IPS DF 6.9 (cell line): ENCODE results near the gene HIVEP2.

Experiments used
- DNase-seq: peaks from one replicate; pipeline ENCODE4 v3.0.0-alpha.2; 2013; ENCODE audit warnings: low read depth, low spot score
- H3K27ac ChIP-seq: one replicate; pipeline ENCODE4 v1.5.1; 2013; ENCODE audit warnings: low read length, control low read depth
- H3K27me3 ChIP-seq: 2 replicates; pipeline ENCODE4 v1.6.1; 2013; ENCODE audit warnings: mild to moderate bottlenecking, low read length; ENCODE audit not compliant: control insufficient read depth, insufficient read depth
- H3K36me3 ChIP-seq: 2 replicates; pipeline ENCODE4 v1.6.1; 2013; ENCODE audit warnings: low read length; ENCODE audit not compliant: control insufficient read depth, insufficient read depth
- H3K4me1 ChIP-seq: 2 replicates; pipeline ENCODE4 v1.6.1; 2013; ENCODE audit warnings: low read length; ENCODE audit not compliant: control insufficient read depth, insufficient read depth
- H3K4me3 ChIP-seq: 2 replicates; pipeline ENCODE4 v1.5.1; 2013; ENCODE audit warnings: mild to moderate bottlenecking, low read length
- H3K9me3 ChIP-seq: 2 replicates; pipeline ENCODE4 v1.6.1; 2013; ENCODE audit warnings: low read length, inconsistent platforms; ENCODE audit not compliant: control insufficient read depth, insufficient read depth
- WGBS: extraction: QIAGEN DNeasy Blood & Tissue Kit; methylation state at CpG from one replicate; pipeline ENCODE4 v1.1.7; 2013; ENCODE audit warnings: mixed read lengths, missing lambda C conversion rate; ENCODE audit not compliant: insufficient read length, insufficient coverage; 5-methylcytosine and 5-hydroxymethylcytosine counted together

HIVEP2 gene

DNA sequence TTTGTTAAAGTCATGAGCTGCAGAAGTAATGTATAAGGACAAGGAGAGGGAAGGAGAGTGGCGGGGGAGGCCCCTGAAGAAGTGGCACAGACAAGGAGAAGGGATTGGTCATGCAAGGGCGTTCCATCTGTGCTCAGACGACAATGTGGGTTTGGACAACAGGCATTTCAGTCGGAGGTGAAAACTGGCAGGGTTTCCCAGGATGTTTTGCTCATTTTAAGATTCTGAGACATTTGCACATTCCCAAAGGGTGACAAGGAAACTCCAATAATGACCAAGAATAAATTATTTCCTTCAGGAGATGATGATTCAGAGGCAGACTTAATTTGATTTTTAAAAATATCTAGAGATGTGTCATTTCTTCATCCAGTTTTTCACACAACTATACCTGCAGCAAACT is 181.8 kb downstream of the HIVEP2 start:
- no peak overlapping the region for H3K4me3 ChIP-seq
- H3K27me3 ChIP-seq = no peaks in the 10 kb centered on the region
- peaks cover 3% of the 10 kb centered on the region; the same call in 1 of the 2 replicates for H3K36me3 ChIP-seq
- no peaks in the 10 kb centered on the region for H3K4me1 ChIP-seq
- WGBS = no CpG with 5 or more reads among the region's 4 CpGs
- no peak for DNase-seq
- no peak overlapping the region for H3K27ac ChIP-seq
- H3K9me3 ChIP-seq = no peaks in the 10 kb centered on the region

DNA sequence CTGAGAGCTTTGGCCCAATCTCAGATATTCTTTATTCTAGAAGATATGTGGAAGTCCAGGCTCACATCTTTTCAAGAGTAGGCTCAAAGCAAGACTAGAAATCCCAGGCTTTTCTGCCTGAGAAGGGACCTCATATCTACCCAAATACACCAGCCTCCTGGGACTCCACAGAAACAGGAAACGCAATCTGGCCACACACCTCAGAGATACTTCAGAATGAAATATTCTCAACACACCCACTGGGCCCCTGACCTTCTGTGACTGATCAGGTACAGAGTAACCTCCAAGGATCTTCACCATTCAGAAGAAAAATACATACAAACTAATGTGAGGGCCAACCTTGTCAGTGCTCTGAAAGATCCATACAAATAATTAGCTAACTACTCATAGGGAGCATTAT is 183.2 kb downstream of the HIVEP2 start:
- DNase-seq = no peak
- peaks cover 6% of the 10 kb centered on the region; the same call in 1 of the 2 replicates for H3K36me3 ChIP-seq
- H3K4me3 ChIP-seq = no peak overlapping the region
- H3K27me3 ChIP-seq = no peaks in the 10 kb centered on the region
- H3K9me3 ChIP-seq = no peaks in the 10 kb centered on the region
- no CpG with 5 or more reads among the region's 1 CpG for WGBS
- H3K4me1 ChIP-seq = no peaks in the 10 kb centered on the region
- H3K27ac ChIP-seq = no peak overlapping the region

- H3K27ac ChIP-seq = no peak overlapping the region
- no peak overlapping the region for H3K4me3 ChIP-seq
- H3K27me3 ChIP-seq = no peaks in the 10 kb centered on the region
- no CpG with 5 or more reads among the region's 7 CpGs for WGBS
- H3K36me3 ChIP-seq = peaks cover 6% of the 10 kb centered on the region; the same call in 1 of the 2 replicates
- H3K4me1 ChIP-seq = no peaks in the 10 kb centered on the region
- no peaks in the 10 kb centered on the region for H3K9me3 ChIP-seq
- no peak for DNase-seq
Observed at GRCh38 chr6:142760152-142760551, 184.8 kb downstream of the HIVEP2 start.

DNA sequence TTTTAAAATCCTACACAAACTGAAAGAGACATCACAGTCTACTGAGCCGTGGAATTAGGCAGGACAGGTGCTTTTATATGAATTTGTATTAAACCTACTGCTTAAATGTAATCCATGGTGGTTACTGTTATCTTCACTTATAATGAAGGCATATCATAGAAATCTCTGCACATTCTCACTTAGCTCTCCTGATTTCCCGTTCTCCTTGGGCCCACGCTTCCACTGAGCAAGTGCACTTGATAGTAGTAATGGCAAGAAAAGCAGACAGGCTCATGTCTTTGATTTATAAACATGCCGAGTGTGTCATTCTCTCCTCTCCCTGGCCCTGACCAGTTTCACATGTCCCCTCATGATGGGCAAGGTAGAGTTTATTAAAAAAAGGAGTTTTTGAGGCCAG is 186.3 kb downstream of the HIVEP2 start:
- Histone ChIP-seq H3K4me3 (no peak overlapping the region), H3K27me3 (no peaks in the 10 kb centered on the region), H3K9me3 (no peaks in the 10 kb centered on the region), H3K36me3 (peaks cover 6% of the 10 kb centered on the region), H3K27ac (no peak overlapping the region), H3K4me1 (no peaks in the 10 kb centered on the region)
- WGBS = no CpG with 5 or more reads among the region's 4 CpGs
- DNase-seq = no peak

DNA sequence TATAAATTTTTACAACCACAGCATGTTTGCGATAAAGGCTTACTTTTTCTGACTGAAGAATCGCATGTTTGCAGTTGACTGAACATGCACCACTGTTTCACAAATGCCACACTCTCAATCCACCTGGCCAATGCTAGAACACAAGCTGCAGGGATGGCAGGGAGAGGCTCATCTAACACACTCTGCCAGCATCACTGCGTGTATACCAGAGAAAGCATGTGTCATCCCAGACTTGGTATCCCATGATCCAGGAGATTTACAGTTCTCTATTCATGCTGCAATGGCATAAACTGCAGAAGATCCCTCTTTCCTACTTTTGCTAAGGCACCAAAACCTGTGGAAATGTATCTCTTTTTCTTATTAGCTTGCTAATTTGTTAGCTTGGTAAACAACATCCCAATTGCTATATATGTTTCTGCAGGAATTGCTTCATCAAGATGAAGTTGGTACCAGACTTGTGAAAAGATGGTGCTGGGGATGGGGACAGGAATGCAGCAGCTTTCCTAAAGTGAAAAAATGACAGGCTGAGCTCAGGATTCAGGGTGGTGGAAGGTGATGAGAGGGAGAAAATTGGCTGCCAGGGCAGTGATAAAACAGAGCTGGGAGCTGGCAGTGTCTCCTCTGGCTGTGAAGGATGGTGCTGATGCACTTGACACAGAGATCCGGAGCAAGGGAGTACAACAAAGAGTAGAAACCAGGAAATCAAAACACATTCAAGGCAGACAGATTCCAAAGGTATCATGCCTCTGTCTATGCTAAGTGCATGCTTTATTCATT is 186.9 kb downstream of the HIVEP2 start:
- Histone ChIP-seq H3K4me3 (no peak overlapping the region), H3K36me3 (peaks cover 10% of the 10 kb centered on the region), H3K27ac (no peak overlapping the region), H3K4me1 (no peaks in the 10 kb centered on the region), H3K9me3 (no peaks in the 10 kb centered on the region), H3K27me3 (no peaks in the 10 kb centered on the region)
- no CpG with 5 or more reads among the region's 4 CpGs for WGBS
- DNase-seq = no peak

DNA sequence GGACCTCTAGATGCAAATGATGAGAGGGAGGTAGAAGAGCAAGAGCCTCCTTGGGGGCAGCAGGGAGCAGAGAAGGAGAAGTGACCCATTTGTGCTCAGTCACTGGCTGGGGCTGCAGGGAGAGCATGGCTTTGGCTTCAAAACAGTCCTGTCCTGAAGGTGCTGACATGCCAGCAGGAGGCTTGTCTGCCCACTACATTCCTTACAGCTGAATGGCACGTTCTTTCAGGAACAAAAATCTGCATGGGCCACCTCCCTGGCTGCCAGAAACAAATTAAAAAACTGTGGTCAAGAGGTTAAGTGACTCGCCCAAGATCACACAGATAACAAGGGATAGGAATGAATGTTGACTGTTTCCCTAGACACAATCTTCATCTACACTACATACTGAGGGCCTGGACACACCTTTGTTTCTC is 188.8 kb downstream of the HIVEP2 start:
- H3K4me1 ChIP-seq = no peaks in the 10 kb centered on the region
- no peak for DNase-seq
- H3K27me3 ChIP-seq = no peaks in the 10 kb centered on the region
- no peak overlapping the region for H3K4me3 ChIP-seq
- WGBS = no CpG with 5 or more reads among the region's 2 CpGs
- no peak overlapping the region for H3K27ac ChIP-seq
- H3K9me3 ChIP-seq = no peaks in the 10 kb centered on the region
- H3K36me3 ChIP-seq = peaks cover 10% of the 10 kb centered on the region

DNA sequence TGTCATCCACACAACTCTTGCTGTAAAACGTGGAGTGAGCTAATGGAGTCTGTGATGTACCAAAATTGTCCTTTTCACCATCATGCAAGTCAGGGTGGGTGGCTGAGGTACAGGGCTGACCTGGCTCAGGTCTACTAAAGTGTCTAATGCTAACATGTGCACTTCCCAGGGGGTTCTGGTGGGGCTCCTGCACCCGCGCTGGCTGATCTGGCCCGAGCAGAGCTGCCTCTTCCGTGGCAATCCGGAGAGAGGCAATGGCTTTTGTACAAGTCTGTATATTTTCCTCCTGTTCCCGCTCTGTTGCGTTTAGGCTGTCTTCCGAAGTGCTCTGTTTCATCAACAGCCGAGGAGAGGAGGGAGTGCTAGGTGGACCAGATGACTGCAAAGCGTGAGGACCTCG is 191.8 kb downstream of the HIVEP2 start:
- Histone ChIP-seq H3K36me3 (peaks cover 7% of the 10 kb centered on the region), H3K4me3 (no peak overlapping the region), H3K9me3 (no peaks in the 10 kb centered on the region), H3K27ac (no peak overlapping the region), H3K4me1 (no peaks in the 10 kb centered on the region), H3K27me3 (no peaks in the 10 kb centered on the region)
- no peak for DNase-seq
- WGBS = no CpG with 5 or more reads among the region's 12 CpGs

DNA sequence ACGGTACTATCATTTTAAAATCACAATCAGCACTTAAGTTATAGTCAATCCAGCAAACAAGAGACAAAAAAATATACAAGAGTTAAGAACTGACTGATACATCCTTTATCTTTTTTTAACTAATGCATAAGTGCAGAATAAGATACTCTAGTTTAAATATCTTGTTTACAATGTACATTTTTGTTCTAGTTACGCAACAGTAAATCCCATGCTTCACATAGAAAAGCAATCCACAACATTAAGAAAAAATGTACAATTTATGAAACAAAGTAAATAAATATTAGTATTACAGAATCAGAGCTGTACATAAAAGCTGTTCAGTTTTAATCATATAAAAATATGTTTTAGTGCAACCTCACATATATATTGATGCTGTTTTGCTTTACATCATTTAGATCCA is 192.6 kb downstream of the HIVEP2 start:
- H3K9me3 ChIP-seq = no peaks in the 10 kb centered on the region
- no CpG with 5 or more reads among the region's 2 CpGs for WGBS
- no peaks in the 10 kb centered on the region for H3K4me1 ChIP-seq
- DNase-seq = no peak
- no peak overlapping the region for H3K27ac ChIP-seq
- no peak overlapping the region for H3K4me3 ChIP-seq
- H3K27me3 ChIP-seq = no peaks in the 10 kb centered on the region
- H3K36me3 ChIP-seq = peaks cover 4% of the 10 kb centered on the region; the same call in 1 of the 2 replicates

DNA sequence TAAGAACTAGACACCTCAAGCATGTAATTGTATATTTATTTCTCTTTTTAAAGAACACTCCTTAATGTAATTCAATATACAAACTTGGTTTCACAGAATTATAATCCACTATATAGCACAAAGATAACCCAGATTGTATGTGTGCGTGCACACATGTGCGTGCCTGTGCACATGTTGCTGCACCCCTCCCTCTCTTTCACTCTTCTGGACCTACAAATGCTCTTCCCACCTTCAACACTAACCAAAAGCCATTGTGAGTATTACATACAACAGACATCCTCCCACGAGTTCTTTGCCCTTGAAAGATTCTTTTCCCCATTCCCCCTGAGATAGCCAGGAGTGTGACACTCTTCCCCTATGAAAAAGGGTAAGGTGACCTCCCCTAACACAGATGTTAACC is 193.5 kb downstream of the HIVEP2 start:
- H3K9me3 ChIP-seq = no peaks in the 10 kb centered on the region
- no peaks in the 10 kb centered on the region for H3K4me1 ChIP-seq

DNA sequence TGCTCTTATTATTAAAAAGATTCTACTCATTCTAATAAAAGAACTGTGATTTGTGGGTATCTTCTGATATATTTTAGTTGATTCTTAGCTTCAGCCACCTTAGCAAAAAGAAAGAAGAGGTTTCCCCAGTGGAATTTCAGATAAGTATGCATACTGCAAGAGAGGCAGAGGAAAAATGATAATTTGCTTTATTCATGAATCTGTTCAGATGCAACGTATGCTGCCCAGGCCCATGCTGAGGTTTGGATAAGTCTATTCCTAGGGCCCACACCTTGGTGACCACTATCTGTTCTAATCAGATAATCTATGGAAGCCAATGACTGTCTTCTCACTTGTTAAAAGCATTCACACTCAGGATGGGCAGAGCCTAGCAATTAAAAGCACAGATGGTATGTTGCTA is 194.0 kb downstream of the HIVEP2 start:
- H3K9me3 ChIP-seq = no peaks in the 10 kb centered on the region
- no CpG with 5 or more reads among the region's 1 CpG for WGBS
- no peak overlapping the region for H3K4me3 ChIP-seq
- no peak overlapping the region for H3K27ac ChIP-seq
- no peaks in the 10 kb centered on the region for H3K27me3 ChIP-seq
- H3K36me3 ChIP-seq = peaks cover 4% of the 10 kb centered on the region; the same call in 1 of the 2 replicates
- DNase-seq = no peak
- H3K4me1 ChIP-seq = no peaks in the 10 kb centered on the region

More for the DNA sequence above, 193.5 kb downstream of the HIVEP2 start:
- no peak overlapping the region for H3K27ac ChIP-seq
- no peak overlapping the region for H3K4me3 ChIP-seq
- WGBS = no CpG with 5 or more reads among the region's 3 CpGs
- H3K27me3 ChIP-seq = no peaks in the 10 kb centered on the region
- peaks cover 4% of the 10 kb centered on the region; the same call in 1 of the 2 replicates for H3K36me3 ChIP-seq
- DNase-seq = no peak

- Histone ChIP-seq H3K27ac (no peak overlapping the region), H3K4me3 (no peak overlapping the region), H3K27me3 (no peaks in the 10 kb centered on the region), H3K9me3 (no peaks in the 10 kb centered on the region), H3K4me1 (no peaks in the 10 kb centered on the region), H3K36me3 (peaks cover 4% of the 10 kb centered on the region; the same call in 1 of the 2 replicates)
- DNase-seq = no peak
- no CpG with 5 or more reads among the region's 3 CpGs for WGBS
Observed at GRCh38 chr6:142749556-142749955, 195.4 kb downstream of the HIVEP2 start.
